MM.1S (cell line): ENCODE data around the gene PADI3.

ENCODE experiments used
- CTCF ChIP-seq: fragments of 300-600 bp; sonication (generic); IDR thresholded peaks from 2 replicates; pipeline ENCODE4 v1.5.1; 2016; ENCODE audit warnings: antibody characterized with exemption, low read length, mixed read lengths
- EZH2 ChIP-seq: fragments of 300-600 bp; sonication (generic); optimal IDR thresholded peaks from 2 replicates; pipeline ENCODE3; 2017; ENCODE audit warnings: low read depth, mild to moderate bottlenecking, antibody characterized with exemption, low read length, mixed read lengths

GRCh38 chr1:17217607-17218006, 31.3 kb upstream of the PADI3 start:
- TF ChIP-seq CTCF (no peak), EZH2 (no peak)
